Hippocampal formation (tissue), 2 donors: ENCODE results near the gene TMOD1.

Experiments used
- DNase-seq, 2 donors: peaks; one replicate each; lab custom pipeline; 2025; lab: John Stamatoyannopoulos, UW

TMOD1 gene

GRCh38 chr9:97518166-97518908 lies 16.9 kb downstream of the TMOD1 start:
- no peak for DNase-seq

GRCh38 chr9:97518909-97519307 lies 17.4 kb downstream of the TMOD1 start:
- DNase-seq, result no peak

- no peak for DNase-seq
Observed at GRCh38 chr9:97519441-97519970, 18.0 kb downstream of the TMOD1 start.

- DNase-seq, result no peak
Observed at GRCh38 chr9:97521576-97522333, 20.3 kb downstream of the TMOD1 start.

- DNase-seq, result no peak
Observed at GRCh38 chr9:97524424-97524823, 23.0 kb downstream of the TMOD1 start.

GRCh38 chr9:97525451-97525850 lies 24.0 kb downstream of the TMOD1 start:
- no peak for DNase-seq

- no peak for DNase-seq
Observed at GRCh38 chr9:97526895-97527575, 25.6 kb downstream of the TMOD1 start.

GRCh38 chr9:97527626-97528528 lies 26.4 kb downstream of the TMOD1 start:
- DNase-seq, result no peak

- DNase-seq, result no peak
Observed at GRCh38 chr9:97528529-97529230, 27.2 kb downstream of the TMOD1 start.

- DNase-seq, result no peak
Observed at GRCh38 chr9:97529363-97530076, 28.1 kb downstream of the TMOD1 start.

GRCh38 chr9:97531888-97532376 lies 30.5 kb downstream of the TMOD1 start:
- DNase-seq, result no peak

- DNase-seq, result no peak
Observed at GRCh38 chr9:97534185-97534584, 32.7 kb downstream of the TMOD1 start.

- no peak for DNase-seq
Observed at GRCh38 chr9:97534961-97535594, 33.6 kb downstream of the TMOD1 start.

GRCh38 chr9:97535771-97536170 lies 34.3 kb downstream of the TMOD1 start:
- DNase-seq, result no peak

GRCh38 chr9:97536480-97536879 lies 35.0 kb downstream of the TMOD1 start:
- no peak for DNase-seq

- no peak for DNase-seq
Observed at GRCh38 chr9:97543561-97543960, 42.1 kb downstream of the TMOD1 start.

- no peak for DNase-seq
Observed at GRCh38 chr9:97545486-97545885, 44.0 kb downstream of the TMOD1 start.

- DNase-seq, result no peak
Observed at GRCh38 chr9:97547098-97547829, 45.8 kb downstream of the TMOD1 start.

GRCh38 chr9:97548379-97548778 lies 46.9 kb downstream of the TMOD1 start:
- no peak for DNase-seq
